Measurements from ENCODE around the gene TLR4.

GRCh38 chr9:117757561-117758190 lies 53.5 kb downstream of the TLR4 start:
- TF ChIP-seq CTCF (conservative IDR thresholded peaks at IDR 0.05; ENCODE audit: low read depth, low read length) = no peak
- TF ChIP-seq EZH2 (IDR thresholded peaks at IDR 0.05; ENCODE audit: borderline replicate concordance, low read depth, low read length, poor library complexity, severe bottlenecking) = no peak

Data from A673 (cell line).